Lower leg skin (tissue), 3 donors: ENCODE data around the gene LAYN.

ENCODE experiments used
- CTCF ChIP-seq, 3 donors: fragments of 450-650 bp; IDR thresholded peaks; one replicate each; pipeline ENCODE4 v1.5.1; 2016; ENCODE audit warnings: antibody characterized with exemption in 3 of 3, mild to moderate bottlenecking in 3 of 3, moderate library complexity in 2 of 3
- POLR2A ChIP-seq, 2 donors: fragments of 450-650 bp; IDR thresholded peaks; one replicate each; pipeline ENCODE4 v1.6.1; 2016 to 2017; ENCODE audit warnings: antibody characterized with exemption in 2 of 2, mild to moderate bottlenecking in 1 of 2, moderate library complexity in 1 of 2

- TF ChIP-seq CTCF (IDR thresholded peaks at IDR 0.05), result no peak
- no peak for TF ChIP-seq POLR2A (IDR thresholded peaks at IDR 0.05)
Observed at GRCh38 chr11:111520560-111520959, 20.0 kb upstream of the LAYN start.
